Activated CD8-positive, alpha-beta T cell treated with anti-CD3 and anti-CD28 coated beads, Interleukin-2, amount 10 ng/mL, durations not matched to agents 7 days and 5 days (primary cell): ENCODE measurements around the gene GCK. TPM values are rescaled to one million over a fixed set of nuclear protein-coding genes. Genes with fewer than 3 reads are reported as not detected.
A peak's percentile ranks its signal among the peaks of the same experiment; 100 is the strongest.

Experiments
- ATAC-seq: fragments of 150-1000 bp; cut with Tn5 transposase; one replicate; pipeline ENCODE4 v1.10.0; 2021; ENCODE audit warnings: moderate library complexity
- CTCF ChIA-PET: fragments of 350-600 bp; sonication (Branson Sonifier 250); formaldehyde crosslinking; loops from one replicate; lab custom pipeline; 2021; ENCODE audit warnings: antibody characterized with exemption; lab: Charles Lee
- POLR2A ChIA-PET: fragments of 350-600 bp; sonication (Branson Sonifier 250); formaldehyde crosslinking; loops from one replicate; lab custom pipeline; 2021; ENCODE audit warnings: antibody characterized with exemption; lab: Charles Lee
- DNase-seq: peaks from one replicate; pipeline ENCODE4 v3.0.0-alpha.2; 2020
- H3K27ac Mint-ChIP-seq: one replicate; pipeline ENCODE4 v1.8.0; 2021; ENCODE audit warnings: mild to moderate bottlenecking, mixed read lengths
- H3K27me3 Mint-ChIP-seq: one replicate; pipeline ENCODE4 v1.8.0; 2021; ENCODE audit warnings: low read depth, mixed read lengths
- H3K36me3 Mint-ChIP-seq: one replicate; pipeline ENCODE4 v1.8.0; 2021; ENCODE audit warnings: low read depth, mixed read lengths
- H3K4me1 Mint-ChIP-seq: one replicate; pipeline ENCODE4 v1.8.0; 2021; ENCODE audit warnings: low read depth, mixed read lengths
- H3K4me3 Mint-ChIP-seq: one replicate; pipeline ENCODE4 v1.8.0; 2021; ENCODE audit warnings: mild to moderate bottlenecking, mixed read lengths
- H3K9me3 Mint-ChIP-seq: one replicate; pipeline ENCODE4 v1.8.0; 2022; ENCODE audit warnings: mixed read lengths; ENCODE audit not compliant: insufficient read depth
- total RNA-seq, 2 experiments: library from RNA; stranded (reverse); gene quantifications; one replicate each; pipeline ENCODE4 v1.2.3, GENCODE V29; 2021

Gene GCK
- total RNA-seq, 2 experiments from 2014 or later: not detected

- ChIA-PET CTCF (no interaction called here), POLR2A (no interaction called here)
- Mint-ChIP-seq H3K9me3 (no peaks in the 10 kb centered on the region), H3K4me3 (no peak overlapping the region), H3K4me1 (no peaks in the 10 kb centered on the region), H3K27ac (no peak overlapping the region), H3K36me3 (no peaks in the 10 kb centered on the region), H3K27me3 (no peaks in the 10 kb centered on the region)
- no peak for ATAC-seq
- no peak for DNase-seq
Measured at GRCh38 chr7:44220358-44221112, 31.3 kb upstream of the GCK start.

GRCh38 chr7:44220046-44220357 is 30.8 kb upstream of the GCK start:
- ATAC-seq: no peak
- no peaks in the 10 kb centered on the region for H3K9me3 Mint-ChIP-seq
- POLR2A ChIA-PET: no interaction called here
- no peaks in the 10 kb centered on the region for H3K4me1 Mint-ChIP-seq
- no peak overlapping the region for H3K27ac Mint-ChIP-seq
- H3K4me3 Mint-ChIP-seq: no peak overlapping the region
- peaks cover 1% of the 10 kb centered on the region for H3K36me3 Mint-ChIP-seq
- H3K27me3 Mint-ChIP-seq: no peaks in the 10 kb centered on the region
- no peak for DNase-seq
- CTCF ChIA-PET: no interaction called here

GRCh38 chr7:44219371-44220045 is 30.3 kb upstream of the GCK start:
- ChIA-PET CTCF (interaction anchor here (1.5 kb wide), 1 partner anchor 19 kb away, joined by 4 read pairs; the partner anchor contains the start of gene YKT6), POLR2A (no interaction called here)
- ATAC-seq (no peak), DNase-seq (no peak)
- no peak overlapping the region for H3K4me3 Mint-ChIP-seq
- no peaks in the 10 kb centered on the region for H3K4me1 Mint-ChIP-seq
- no peaks in the 10 kb centered on the region for H3K27me3 Mint-ChIP-seq
- H3K9me3 Mint-ChIP-seq: no peaks in the 10 kb centered on the region
- H3K36me3 Mint-ChIP-seq: peaks cover 1% of the 10 kb centered on the region
- no peak overlapping the region for H3K27ac Mint-ChIP-seq

- Mint-ChIP-seq H3K36me3 (peaks cover 4% of the 10 kb centered on the region), H3K9me3 (no peaks in the 10 kb centered on the region), H3K27ac (no peak overlapping the region), H3K4me3 (no peak overlapping the region), H3K4me1 (no peaks in the 10 kb centered on the region), H3K27me3 (no peaks in the 10 kb centered on the region)
- no peak for ATAC-seq
- POLR2A ChIA-PET: no interaction called here
- CTCF ChIA-PET: interaction anchor here (1.5 kb wide), 1 partner anchor 18 kb away, joined by 4 read pairs; the partner anchor contains the start of gene YKT6
- DNase-seq: no peak
Measured at GRCh38 chr7:44218418-44219201, 29.4 kb upstream of the GCK start.

- DNase-seq (no peak), ATAC-seq (no peak)
- Mint-ChIP-seq H3K4me1 (no peaks in the 10 kb centered on the region), H3K36me3 (peaks cover 4% of the 10 kb centered on the region), H3K4me3 (no peak overlapping the region), H3K9me3 (no peaks in the 10 kb centered on the region), H3K27ac (no peak overlapping the region), H3K27me3 (no peaks in the 10 kb centered on the region)
- CTCF ChIA-PET: interaction anchor here (1.5 kb wide), 1 partner anchor 17 kb away, joined by 4 read pairs; the partner anchor contains the start of gene YKT6
- POLR2A ChIA-PET: no interaction called here
Measured at GRCh38 chr7:44217852-44218402, 28.7 kb upstream of the GCK start.

- DNase-seq: no peak
Measured at GRCh38 chr7:44217223-44217714, 28.0 kb upstream of the GCK start.

GRCh38 chr7:44216521-44217222 is 27.4 kb upstream of the GCK start:
- DNase-seq (no peak), ATAC-seq (no peak)
- ChIA-PET CTCF (no interaction called here), POLR2A (no interaction called here)
- Mint-ChIP-seq H3K27ac (no peak overlapping the region), H3K4me1 (peaks cover 9% of the 10 kb centered on the region), H3K4me3 (no peak overlapping the region), H3K36me3 (peaks cover 10% of the 10 kb centered on the region), H3K27me3 (no peaks in the 10 kb centered on the region), H3K9me3 (no peaks in the 10 kb centered on the region)

More at GRCh38 chr7:44217223-44217714, 28.0 kb upstream of the GCK start:
- Mint-ChIP-seq H3K4me1 (peaks cover 3% of the 10 kb centered on the region), H3K36me3 (peaks cover 7% of the 10 kb centered on the region), H3K27ac (no peak overlapping the region), H3K27me3 (no peaks in the 10 kb centered on the region), H3K9me3 (no peaks in the 10 kb centered on the region), H3K4me3 (no peak overlapping the region)
- no peak for ATAC-seq
- POLR2A ChIA-PET: no interaction called here
- CTCF ChIA-PET: no interaction called here

GRCh38 chr7:44216019-44216418 is 26.8 kb upstream of the GCK start:
- H3K27me3 Mint-ChIP-seq: no peaks in the 10 kb centered on the region
- H3K4me1 Mint-ChIP-seq: peaks cover 14% of the 10 kb centered on the region
- DNase-seq: no peak
- H3K9me3 Mint-ChIP-seq: no peaks in the 10 kb centered on the region
- peak; percentile 23 for ATAC-seq
- H3K36me3 Mint-ChIP-seq: peaks cover 16% of the 10 kb centered on the region
- H3K27ac Mint-ChIP-seq: no peak overlapping the region
- H3K4me3 Mint-ChIP-seq: no peak overlapping the region
- ChIA-PET CTCF (no interaction called here), POLR2A (no interaction called here)

- Mint-ChIP-seq H3K36me3 (peaks cover 19% of the 10 kb centered on the region), H3K4me1 (peaks cover 14% of the 10 kb centered on the region), H3K9me3 (no peaks in the 10 kb centered on the region), H3K27ac (no peak overlapping the region), H3K4me3 (no peak overlapping the region), H3K27me3 (no peaks in the 10 kb centered on the region)
- DNase-seq: no peak
- no peak for ATAC-seq
- POLR2A ChIA-PET: no interaction called here
- CTCF ChIA-PET: no interaction called here
Measured at GRCh38 chr7:44215531-44215930, 26.3 kb upstream of the GCK start.

- Mint-ChIP-seq H3K27ac (no peak overlapping the region), H3K27me3 (no peaks in the 10 kb centered on the region), H3K4me3 (no peak overlapping the region), H3K36me3 (peaks cover 28% of the 10 kb centered on the region), H3K4me1 (peaks cover 14% of the 10 kb centered on the region), H3K9me3 (no peaks in the 10 kb centered on the region)
- POLR2A ChIA-PET: interaction anchor here (1.2 kb wide), 1 partner anchor 13 kb away, joined by 4 read pairs; the partner anchor contains the start of gene YKT6
- no peak for ATAC-seq
- DNase-seq: no peak
- CTCF ChIA-PET: interaction anchor here (1.0 to 1.5 kb wide), 4 partner anchors 9 to 83 kb away, joined by 3 to 5 read pairs (median 3); partner anchors contain the start of gene YKT6
Measured at GRCh38 chr7:44213877-44214388, 24.7 kb upstream of the GCK start.
